Lower lobe of right lung (tissue), 2 donors: ENCODE results near the gene KRCC1. TPM values are rescaled to one million over a fixed set of nuclear protein-coding genes. Genes with fewer than 3 reads are reported as not detected.

Source experiments
- ATAC-seq, 2 donors: fragments of 200-7000 bp; cut with Tn5 transposase; one replicate each; pipeline ENCODE4 v1.9.1; 2020 to 2022; ENCODE audit warnings: mild to moderate bottlenecking in 2 of 2, moderate library complexity in 2 of 2
- DNase-seq: peaks from one replicate; pipeline ENCODE4 v3.0.0-alpha.2; 2020
- H3K27ac ChIP-seq: fragments of 200-600 bp; one replicate; pipeline ENCODE4 v1.8.0; 2022
- H3K27me3 ChIP-seq: fragments of 200-600 bp; one replicate; pipeline ENCODE4 v1.8.0; 2022; ENCODE audit warnings: low read depth
- H3K36me3 ChIP-seq: fragments of 200-600 bp; one replicate; pipeline ENCODE4 v1.8.0; 2022; ENCODE audit warnings: mild to moderate bottlenecking
- H3K4me1 ChIP-seq: fragments of 200-600 bp; one replicate; pipeline ENCODE4 v1.8.0; 2022
- H3K4me3 ChIP-seq: fragments of 200-600 bp; one replicate; pipeline ENCODE4 v1.8.0; 2022; ENCODE audit warnings: mild to moderate bottlenecking
- H3K9me3 ChIP-seq: fragments of 200-600 bp; one replicate; pipeline ENCODE4 v1.8.0; 2022
- intact Hi-C: fragments of 100-400 bp; cut with DNase I; formaldehyde crosslinking; loops from one replicate; pipeline ENCODE4 v1.11.0; 2022
- total RNA-seq: library from RNA; stranded (reverse); fragmentation: NEBNext Ultra II Directional; extraction: Animal tissue kit (Norgen Biotek cat#: 25700); gene quantifications from one replicate; pipeline ENCODE4 v1.2.1, GENCODE V29; 2021
- TF ChIP-seq, protein P1 (sequence below): fragments of 200-600 bp; IDR thresholded peaks from one replicate; pipeline ENCODE4 v1.8.0; 2022; ENCODE audit warnings: antibody characterized with exemption, mild to moderate bottlenecking
- donor health status: DM: no; HTN: yes; CAD: no; lungs with severe emphysema.

The KRCC1 gene
- total RNA-seq, 1 donor from 2014 or later: 24.7 TPM

GRCh38 chr2:88097192-88097591 lies 41.6 kb upstream of the KRCC1 start:
- no peaks in the 10 kb centered on the region for H3K27me3 ChIP-seq
- DNase-seq (no peak), ATAC-seq (no peak)
- H3K9me3 ChIP-seq: no peaks in the 10 kb centered on the region
- no peaks in the 10 kb centered on the region for H3K4me1 ChIP-seq
- H3K36me3 ChIP-seq: no peaks in the 10 kb centered on the region
- H3K27ac ChIP-seq: no peak overlapping the region
- TF ChIP-seq, protein P1, sequence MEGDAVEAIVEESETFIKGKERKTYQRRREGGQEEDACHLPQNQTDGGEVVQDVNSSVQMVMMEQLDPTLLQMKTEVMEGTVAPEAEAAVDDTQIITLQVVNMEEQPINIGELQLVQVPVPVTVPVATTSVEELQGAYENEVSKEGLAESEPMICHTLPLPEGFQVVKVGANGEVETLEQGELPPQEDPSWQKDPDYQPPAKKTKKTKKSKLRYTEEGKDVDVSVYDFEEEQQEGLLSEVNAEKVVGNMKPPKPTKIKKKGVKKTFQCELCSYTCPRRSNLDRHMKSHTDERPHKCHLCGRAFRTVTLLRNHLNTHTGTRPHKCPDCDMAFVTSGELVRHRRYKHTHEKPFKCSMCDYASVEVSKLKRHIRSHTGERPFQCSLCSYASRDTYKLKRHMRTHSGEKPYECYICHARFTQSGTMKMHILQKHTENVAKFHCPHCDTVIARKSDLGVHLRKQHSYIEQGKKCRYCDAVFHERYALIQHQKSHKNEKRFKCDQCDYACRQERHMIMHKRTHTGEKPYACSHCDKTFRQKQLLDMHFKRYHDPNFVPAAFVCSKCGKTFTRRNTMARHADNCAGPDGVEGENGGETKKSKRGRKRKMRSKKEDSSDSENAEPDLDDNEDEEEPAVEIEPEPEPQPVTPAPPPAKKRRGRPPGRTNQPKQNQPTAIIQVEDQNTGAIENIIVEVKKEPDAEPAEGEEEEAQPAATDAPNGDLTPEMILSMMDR: no peak
- intact Hi-C loops: no loop called here
- no peak overlapping the region for H3K4me3 ChIP-seq

DNA sequence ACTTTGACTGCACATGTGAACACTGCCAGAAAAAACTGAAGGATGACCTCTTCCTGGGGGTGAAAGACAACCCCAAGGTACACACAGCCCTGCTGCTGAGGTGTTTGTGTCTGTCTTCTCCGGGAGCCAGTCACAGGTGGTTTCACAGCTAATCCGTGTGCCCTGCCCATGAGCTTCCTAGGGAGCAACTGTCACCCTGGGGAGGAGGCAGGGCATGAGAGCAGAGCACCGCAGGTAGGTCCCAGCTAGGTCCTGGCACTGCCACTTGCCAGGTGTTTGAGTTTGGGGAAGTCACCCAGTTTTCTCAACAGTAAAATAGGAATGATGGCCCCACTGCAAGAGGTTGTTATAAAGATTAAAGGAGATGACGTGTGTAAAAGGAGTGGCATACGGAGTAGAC lies 41.1 kb upstream of the KRCC1 start:
- Histone ChIP-seq H3K4me1 (no peaks in the 10 kb centered on the region), H3K9me3 (no peaks in the 10 kb centered on the region), H3K36me3 (no peaks in the 10 kb centered on the region), H3K4me3 (no peak overlapping the region), H3K27ac (no peak overlapping the region), H3K27me3 (no peaks in the 10 kb centered on the region)
- DNase-seq (no peak), ATAC-seq (no peak)
- intact Hi-C loops: no loop called here
- TF ChIP-seq, protein P1: no peak

DNA sequence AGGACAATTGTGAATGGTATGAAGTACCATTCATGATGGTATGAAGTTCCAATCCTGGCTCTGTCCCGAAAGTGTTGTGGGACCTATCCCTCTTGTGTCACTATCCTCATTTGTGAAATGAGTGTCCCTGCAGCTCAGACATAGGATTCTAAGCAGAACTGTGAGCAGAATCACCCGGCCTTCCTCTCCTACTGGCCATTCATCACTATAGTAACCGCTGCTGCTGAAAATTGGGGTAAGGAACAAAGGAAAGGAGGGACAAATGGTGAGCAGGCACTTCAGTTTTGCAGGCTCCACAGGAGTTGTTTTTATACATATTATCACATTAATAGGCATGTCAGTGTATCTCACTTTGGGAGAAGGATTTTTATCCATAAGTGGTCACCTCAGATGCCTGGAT lies 39.4 kb upstream of the KRCC1 start:
- Histone ChIP-seq H3K36me3 (no peaks in the 10 kb centered on the region), H3K9me3 (no peaks in the 10 kb centered on the region), H3K4me1 (no peaks in the 10 kb centered on the region), H3K4me3 (no peak overlapping the region), H3K27ac (no peak overlapping the region), H3K27me3 (no peaks in the 10 kb centered on the region)
- DNase-seq (no peak), ATAC-seq (no peak)
- intact Hi-C loops: no loop called here
- TF ChIP-seq, protein P1: no peak

- no peaks in the 10 kb centered on the region for H3K4me1 ChIP-seq
- no peak overlapping the region for H3K4me3 ChIP-seq
- no peaks in the 10 kb centered on the region for H3K27me3 ChIP-seq
- no peak for DNase-seq
- TF ChIP-seq, protein P1: no peak
- H3K9me3 ChIP-seq: no peaks in the 10 kb centered on the region
- intact Hi-C loops: no loop called here
- no peaks in the 10 kb centered on the region for H3K36me3 ChIP-seq
- ATAC-seq: no peak
- no peak overlapping the region for H3K27ac ChIP-seq
Measured at GRCh38 chr2:88092773-88093172, 37.2 kb upstream of the KRCC1 start.

GRCh38 chr2:88091943-88092342 lies 36.4 kb upstream of the KRCC1 start:
- H3K36me3 ChIP-seq: no peaks in the 10 kb centered on the region
- no peaks in the 10 kb centered on the region for H3K4me1 ChIP-seq
- TF ChIP-seq, protein P1: no peak
- intact Hi-C loops: no loop called here
- no peak for DNase-seq
- H3K4me3 ChIP-seq: no peak overlapping the region
- H3K27me3 ChIP-seq: no peaks in the 10 kb centered on the region
- no peak for ATAC-seq
- no peak overlapping the region for H3K27ac ChIP-seq
- no peaks in the 10 kb centered on the region for H3K9me3 ChIP-seq
